GM06990 (cell line): Measurements from ENCODE around the gene MLLT10.
A peak's percentile ranks its signal among the peaks of the same experiment; 100 is the strongest.

Experiments used
- DNase-seq: peaks from one replicate; pipeline ENCODE4 v3.0.0-alpha.2; 2011; ENCODE audit not compliant: insufficient read length; ENCODE audit errors: extremely low read depth
- H3K27me3 ChIP-seq: replicated peaks from 2 replicates; pipeline ENCODE4 v1.6.0; 2011; ENCODE audit warnings: low read length; ENCODE audit not compliant: control insufficient read depth, insufficient read depth
- H3K36me3 ChIP-seq: 2 replicates; pipeline ENCODE4 v1.5.1; 2011; ENCODE audit warnings: low read length; ENCODE audit not compliant: control insufficient read depth, insufficient read depth
- H3K4me3 ChIP-seq: replicated peaks from 2 replicates; pipeline ENCODE4 v1.5.1; 2011; ENCODE audit warnings: low read depth, mild to moderate bottlenecking, control low read depth, low read length
- TF ChIP-seq, protein P1 (sequence below): IDR thresholded peaks from 2 replicates; pipeline ENCODE4 v1.5.1; 2011; ENCODE audit warnings: low read length, control low read depth, mild to moderate bottlenecking, inconsistent platforms; ENCODE audit not compliant: insufficient read depth, poor library complexity, severe bottlenecking

MLLT10 gene

DNA sequence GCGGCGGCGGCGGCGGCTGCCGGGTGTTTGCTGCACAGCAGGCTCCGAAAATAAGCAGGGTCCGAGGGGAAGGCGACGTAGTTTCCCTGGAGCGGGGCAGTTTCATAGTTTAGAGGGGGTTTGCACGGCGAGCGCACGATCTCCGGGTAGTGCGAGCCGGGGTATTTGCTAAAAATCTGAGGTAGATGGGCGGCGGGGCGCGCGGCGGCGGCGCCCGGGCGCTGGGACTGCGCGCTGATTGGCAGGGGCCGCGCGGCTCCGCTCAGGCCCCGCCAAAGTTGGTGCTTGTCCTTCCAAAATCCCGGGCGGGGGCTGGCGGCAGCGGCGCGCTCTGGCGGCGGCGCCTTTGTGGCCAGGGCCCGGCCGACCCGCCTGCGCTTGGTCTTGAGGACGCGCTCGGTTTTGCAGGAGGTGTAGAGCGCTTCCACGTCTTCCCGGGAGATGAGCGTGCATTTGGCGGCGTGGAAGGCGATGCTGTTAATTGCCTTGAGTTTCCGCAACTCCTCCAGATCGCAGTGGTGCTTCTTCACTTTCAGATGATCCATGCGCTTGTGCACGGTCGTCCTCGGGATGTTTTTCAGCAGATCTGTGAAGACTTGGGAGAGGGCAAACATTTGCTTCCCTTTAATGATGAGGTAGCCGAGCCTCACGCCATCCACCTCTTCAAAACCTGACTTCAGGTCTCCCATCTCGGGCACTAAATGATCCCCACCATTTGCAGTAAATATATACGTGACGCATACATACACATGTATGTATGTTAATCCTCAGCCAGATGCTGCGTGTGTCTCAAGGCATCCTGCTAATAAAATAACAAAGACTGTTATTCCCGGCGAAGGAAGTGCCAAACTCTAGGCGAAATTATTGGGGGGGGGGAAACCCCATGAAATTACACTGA, 16.6 kb upstream of the MLLT10 start:
- H3K36me3 ChIP-seq: no peaks in the 10 kb centered on the region
- H3K27me3 ChIP-seq: no peaks in the 10 kb centered on the region; the same call in none of the 2 replicates
- TF ChIP-seq, protein P1, sequence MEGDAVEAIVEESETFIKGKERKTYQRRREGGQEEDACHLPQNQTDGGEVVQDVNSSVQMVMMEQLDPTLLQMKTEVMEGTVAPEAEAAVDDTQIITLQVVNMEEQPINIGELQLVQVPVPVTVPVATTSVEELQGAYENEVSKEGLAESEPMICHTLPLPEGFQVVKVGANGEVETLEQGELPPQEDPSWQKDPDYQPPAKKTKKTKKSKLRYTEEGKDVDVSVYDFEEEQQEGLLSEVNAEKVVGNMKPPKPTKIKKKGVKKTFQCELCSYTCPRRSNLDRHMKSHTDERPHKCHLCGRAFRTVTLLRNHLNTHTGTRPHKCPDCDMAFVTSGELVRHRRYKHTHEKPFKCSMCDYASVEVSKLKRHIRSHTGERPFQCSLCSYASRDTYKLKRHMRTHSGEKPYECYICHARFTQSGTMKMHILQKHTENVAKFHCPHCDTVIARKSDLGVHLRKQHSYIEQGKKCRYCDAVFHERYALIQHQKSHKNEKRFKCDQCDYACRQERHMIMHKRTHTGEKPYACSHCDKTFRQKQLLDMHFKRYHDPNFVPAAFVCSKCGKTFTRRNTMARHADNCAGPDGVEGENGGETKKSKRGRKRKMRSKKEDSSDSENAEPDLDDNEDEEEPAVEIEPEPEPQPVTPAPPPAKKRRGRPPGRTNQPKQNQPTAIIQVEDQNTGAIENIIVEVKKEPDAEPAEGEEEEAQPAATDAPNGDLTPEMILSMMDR: no peak
- peak; percentile 66 for DNase-seq
- peak overlapping the region; percentile 55 for H3K4me3 ChIP-seq

DNA sequence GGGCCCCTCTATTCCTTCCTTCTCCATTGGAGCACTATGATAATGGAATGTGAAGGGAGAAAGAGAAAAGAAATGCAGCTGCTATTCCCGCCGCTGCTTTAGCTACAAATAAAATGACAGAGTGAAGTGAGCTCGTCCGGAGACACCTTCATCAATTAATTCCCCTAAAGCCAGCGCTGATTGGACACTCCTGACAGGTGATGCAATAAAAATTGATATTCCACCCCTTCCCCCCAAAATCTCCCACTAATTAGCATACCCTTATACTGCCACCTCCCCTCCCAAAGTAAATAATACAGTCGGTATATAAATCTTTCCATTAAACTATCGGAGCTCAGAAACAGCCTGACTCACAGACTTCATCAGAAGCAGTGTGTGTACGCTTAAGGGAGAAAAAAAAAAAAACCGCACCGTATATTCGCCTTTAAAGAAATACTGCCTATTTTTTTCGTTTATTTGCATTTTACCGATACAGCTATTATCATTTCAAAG, 15.8 kb upstream of the MLLT10 start:
- Histone ChIP-seq H3K36me3 (no peaks in the 10 kb centered on the region), H3K4me3 (peak overlapping the region; percentile 60), H3K27me3 (no peaks in the 10 kb centered on the region; the same call in none of the 2 replicates)
- TF ChIP-seq, protein P1: no peak
- DNase-seq: no peak

DNA sequence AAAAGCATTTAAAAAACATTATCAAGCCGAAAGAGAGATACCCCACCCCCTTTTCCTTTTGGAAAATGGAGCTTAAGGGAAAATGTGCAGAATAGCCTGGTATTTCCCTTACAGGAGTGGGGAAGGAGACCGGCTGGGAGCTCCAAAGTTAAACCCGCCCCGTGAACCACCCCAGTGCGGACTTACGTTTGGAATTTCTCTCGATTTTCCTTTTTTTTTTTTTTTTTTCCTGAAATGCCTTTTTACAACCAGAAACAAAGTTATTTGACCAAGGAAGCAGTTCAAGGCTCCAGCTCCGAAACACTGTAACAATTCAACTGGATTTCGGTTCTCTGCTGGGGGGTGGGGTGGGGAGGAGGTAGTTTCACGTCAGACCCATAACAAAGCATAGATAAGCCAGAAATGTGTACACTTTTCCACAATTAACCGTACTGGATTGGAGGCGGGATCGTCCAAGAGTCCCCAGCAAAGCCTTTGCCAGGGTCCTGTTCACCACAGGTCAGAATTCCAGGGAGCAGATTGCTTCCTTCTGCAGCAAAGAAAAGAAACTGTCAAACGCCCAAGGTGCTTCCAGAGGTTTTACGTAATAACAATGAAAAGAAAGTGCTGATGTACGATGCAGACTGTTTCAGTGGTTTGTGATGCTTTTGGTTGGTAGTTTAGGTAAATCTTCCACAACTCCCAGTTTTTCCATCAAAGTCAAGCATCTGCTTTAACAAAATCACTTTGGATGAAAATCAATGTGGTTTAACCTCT, 15.2 kb upstream of the MLLT10 start:
- no peak for DNase-seq
- Histone ChIP-seq H3K36me3 (no peaks in the 10 kb centered on the region), H3K27me3 (no peaks in the 10 kb centered on the region; the same call in none of the 2 replicates), H3K4me3 (peak overlapping the region; percentile 60)
- TF ChIP-seq, protein P1: no peak

DNA sequence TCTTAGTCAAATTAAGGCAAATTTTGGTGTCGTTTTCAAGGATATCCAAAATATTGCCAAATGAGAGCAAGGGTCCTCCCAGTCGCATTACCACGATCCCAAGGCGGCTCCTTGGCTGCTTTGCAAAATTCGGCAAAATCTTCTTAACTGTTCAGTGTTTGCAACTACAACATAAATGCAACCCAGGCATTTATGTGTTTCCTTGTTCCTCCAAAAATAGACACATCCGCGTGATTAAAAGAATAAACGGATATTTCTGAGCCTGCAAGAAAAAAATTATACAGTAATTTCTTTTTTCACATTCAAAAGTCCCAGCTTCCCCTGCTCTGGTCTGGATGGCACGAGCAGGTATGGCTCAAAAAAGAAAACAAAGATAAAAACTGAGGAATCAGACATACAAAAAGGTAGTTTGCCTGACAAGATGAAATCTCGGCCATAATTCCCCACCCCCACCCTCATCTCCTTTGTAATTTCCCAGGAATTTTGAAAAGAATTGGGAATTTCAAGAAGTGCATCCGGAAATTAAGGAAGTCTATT, 14.6 kb upstream of the MLLT10 start:
- DNase-seq: no peak
- peak overlapping the region; percentile 60 for H3K4me3 ChIP-seq
- H3K27me3 ChIP-seq: no peaks in the 10 kb centered on the region; the same call in none of the 2 replicates
- no peaks in the 10 kb centered on the region for H3K36me3 ChIP-seq
- TF ChIP-seq, protein P1: no peak

DNA sequence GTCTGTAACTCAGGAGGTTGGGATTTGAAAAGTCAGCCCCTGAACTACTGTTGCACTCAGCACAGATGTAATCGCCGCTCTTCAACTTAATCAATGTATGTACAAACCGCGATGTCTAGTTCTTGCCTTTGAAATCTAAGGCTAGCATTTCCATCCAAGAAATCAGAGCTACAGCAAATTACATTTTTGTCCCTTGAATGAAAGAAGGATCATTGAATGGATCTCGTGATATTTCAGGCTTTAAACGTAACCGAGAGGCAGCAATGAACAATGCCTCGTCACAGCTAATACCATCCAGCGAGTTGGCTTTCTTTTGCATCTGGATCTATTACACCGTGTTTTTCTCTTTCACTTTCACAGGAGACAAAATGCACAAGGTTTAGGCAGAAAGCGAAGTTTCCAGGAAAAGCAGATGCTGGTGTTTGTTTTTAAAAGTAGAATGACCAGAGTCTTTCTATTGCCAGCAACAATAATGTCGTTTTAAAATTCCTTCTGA, 14.0 kb upstream of the MLLT10 start:
- DNase-seq: no peak
- Histone ChIP-seq H3K36me3 (no peaks in the 10 kb centered on the region), H3K4me3 (peak overlapping the region; percentile 60), H3K27me3 (no peaks in the 10 kb centered on the region; the same call in none of the 2 replicates)
- TF ChIP-seq, protein P1: no peak
